Endodermal cell (in vitro differentiated cells): ENCODE data around the gene CGB1. TPM values are rescaled to one million over a fixed set of nuclear protein-coding genes. Genes with fewer than 3 reads are reported as not detected.

Experiments
- DNase-seq: peaks from one replicate; pipeline ENCODE4 v3.0.0-alpha.2; 2017
- H3K27ac ChIP-seq: 2 replicates; pipeline ENCODE4 v1.5.1; 2013; ENCODE audit warnings: mild to moderate bottlenecking, low read depth, low read length, moderate library complexity
- H3K27me3 ChIP-seq: 2 replicates; pipeline ENCODE4 v1.6.1; 2013; ENCODE audit warnings: mild to moderate bottlenecking, low read length, moderate library complexity; ENCODE audit not compliant: insufficient read depth, control insufficient read depth, poor library complexity, severe bottlenecking
- H3K36me3 ChIP-seq: 2 replicates; pipeline ENCODE4 v1.7.0; 2013; ENCODE audit warnings: mild to moderate bottlenecking, low read length, moderate library complexity; ENCODE audit not compliant: control insufficient read depth, insufficient read depth
- H3K4me1 ChIP-seq: one replicate; pipeline ENCODE4 v1.7.0; 2013; ENCODE audit warnings: low read length; ENCODE audit not compliant: control insufficient read depth, insufficient read depth
- H3K4me3 ChIP-seq: 2 replicates; pipeline ENCODE4 v1.5.1; 2013; ENCODE audit warnings: mild to moderate bottlenecking, low read length, moderate library complexity
- H3K9ac ChIP-seq: 2 replicates; pipeline ENCODE4 v1.6.1; 2013; ENCODE audit warnings: mild to moderate bottlenecking, low read length, moderate library complexity; ENCODE audit not compliant: poor library complexity, severe bottlenecking; ENCODE audit errors: extremely low read depth
- H3K9me3 ChIP-seq: 2 replicates; pipeline ENCODE4 v1.6.1; 2013; ENCODE audit warnings: mild to moderate bottlenecking, low read length, moderate library complexity; ENCODE audit not compliant: control insufficient read depth
- H3K27ac Mint-ChIP-seq: 2 replicates; pipeline ENCODE4 v1.8.0; 2020; ENCODE audit warnings: mixed read lengths
- H3K27me3 Mint-ChIP-seq: 2 replicates; pipeline ENCODE4 v1.8.0; 2021; ENCODE audit warnings: mild to moderate bottlenecking, mixed read lengths; ENCODE audit not compliant: insufficient read depth
- H3K36me3 Mint-ChIP-seq: 2 replicates; pipeline ENCODE4 v1.8.0; 2020; ENCODE audit warnings: low read depth, mixed read lengths
- H3K4me1 Mint-ChIP-seq: 2 replicates; pipeline ENCODE4 v1.8.0; 2020; ENCODE audit warnings: mixed read lengths
- H3K4me3 Mint-ChIP-seq: 2 replicates; pipeline ENCODE4 v1.8.0; 2020; ENCODE audit warnings: mild to moderate bottlenecking, moderate library complexity, mixed read lengths
- H3K9me3 Mint-ChIP-seq: 2 replicates; pipeline ENCODE4 v1.8.0; 2020; ENCODE audit warnings: mild to moderate bottlenecking, mixed read lengths
- WGBS, 2 experiments: methylation state at CpG; one replicate each; pipeline versions ENCODE4 v1.1.5 to v1.1.7; 2013; ENCODE audit warnings: missing lambda C conversion rate in 2 of 2, mixed read lengths in 1 of 2; ENCODE audit not compliant: insufficient coverage in 1 of 2, insufficient read length in 1 of 2; 5-methylcytosine and 5-hydroxymethylcytosine counted together
- total RNA-seq, 2 donors: library from RNA; stranded (reverse); fragmentation: NEBNext Ultra II Directional in 1 of 2; extraction: Animal tissue kit (Norgen Biotek cat#: 25700) in 1 of 2; gene quantifications; 2 replicates in 1 of 2; 3 replicates in 1 of 2; pipeline ENCODE4 v1.2.1, GENCODE V29; 2021
- TF ChIP-seq, protein P1 (sequence below): fragments of 200-600 bp; sonication (generic); conservative IDR thresholded peaks from 2 replicates; pipeline ENCODE4 v1.5.0; 2021; ENCODE audit warnings: antibody characterized with exemption, mild to moderate bottlenecking

The CGB1 gene
- total RNA-seq, 2 donors from 2014 or later = not detected

DNA sequence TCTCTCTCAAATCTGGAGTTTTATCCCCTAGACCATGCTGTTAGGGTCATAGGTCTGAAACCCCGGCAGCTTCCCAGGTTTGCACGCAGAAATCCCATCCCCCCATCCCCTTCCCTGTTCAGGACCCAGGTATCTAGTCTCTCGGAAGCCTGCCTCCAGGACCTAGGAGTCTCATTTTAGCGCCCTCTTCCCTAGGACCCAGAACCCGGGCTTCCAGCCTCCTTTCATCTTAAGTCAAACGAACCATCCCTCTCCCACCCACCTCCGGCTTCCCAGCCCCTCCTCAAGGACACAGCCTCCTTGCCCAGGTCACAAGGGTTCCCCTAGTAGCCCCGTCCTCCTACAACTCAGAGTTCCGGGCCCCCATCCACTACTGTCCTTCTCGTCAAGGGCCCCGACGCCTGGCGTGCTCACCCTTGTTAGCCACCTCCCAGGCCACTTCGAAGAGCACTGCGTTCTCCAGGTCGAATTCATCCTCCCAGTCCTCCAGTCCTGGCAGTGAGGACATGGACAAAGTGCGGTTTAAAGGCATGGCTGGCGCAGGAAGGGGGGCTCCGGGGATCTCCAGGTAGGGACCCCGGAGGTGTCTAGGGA, 44.0 kb downstream of the CGB1 start:
- 0 to 1% methylated on average over 7 to 20 of the region's 20 CpGs for WGBS, 2 experiments
- DNase-seq = no peak
- Mint-ChIP-seq H3K27ac (peak overlapping the region; percentile 96), H3K27me3 (no peaks in the 10 kb centered on the region), H3K9me3 (no peaks in the 10 kb centered on the region), H3K4me1 (peaks cover 23% of the 10 kb centered on the region), H3K36me3 (peaks cover 30% of the 10 kb centered on the region), H3K4me3 (peak overlapping the region; percentile 97)
- peak overlapping the region; percentile 34 for H3K27ac ChIP-seq
- peaks cover 9% of the 10 kb centered on the region for H3K36me3 ChIP-seq
- peak overlapping the region; percentile 83 for H3K9ac ChIP-seq
- peaks cover 4% of the 10 kb centered on the region for H3K4me1 ChIP-seq
- no peaks in the 10 kb centered on the region for H3K9me3 ChIP-seq
- peak overlapping the region; percentile 100 for H3K4me3 ChIP-seq
- no peaks in the 10 kb centered on the region for H3K27me3 ChIP-seq
- TF ChIP-seq, protein P1, sequence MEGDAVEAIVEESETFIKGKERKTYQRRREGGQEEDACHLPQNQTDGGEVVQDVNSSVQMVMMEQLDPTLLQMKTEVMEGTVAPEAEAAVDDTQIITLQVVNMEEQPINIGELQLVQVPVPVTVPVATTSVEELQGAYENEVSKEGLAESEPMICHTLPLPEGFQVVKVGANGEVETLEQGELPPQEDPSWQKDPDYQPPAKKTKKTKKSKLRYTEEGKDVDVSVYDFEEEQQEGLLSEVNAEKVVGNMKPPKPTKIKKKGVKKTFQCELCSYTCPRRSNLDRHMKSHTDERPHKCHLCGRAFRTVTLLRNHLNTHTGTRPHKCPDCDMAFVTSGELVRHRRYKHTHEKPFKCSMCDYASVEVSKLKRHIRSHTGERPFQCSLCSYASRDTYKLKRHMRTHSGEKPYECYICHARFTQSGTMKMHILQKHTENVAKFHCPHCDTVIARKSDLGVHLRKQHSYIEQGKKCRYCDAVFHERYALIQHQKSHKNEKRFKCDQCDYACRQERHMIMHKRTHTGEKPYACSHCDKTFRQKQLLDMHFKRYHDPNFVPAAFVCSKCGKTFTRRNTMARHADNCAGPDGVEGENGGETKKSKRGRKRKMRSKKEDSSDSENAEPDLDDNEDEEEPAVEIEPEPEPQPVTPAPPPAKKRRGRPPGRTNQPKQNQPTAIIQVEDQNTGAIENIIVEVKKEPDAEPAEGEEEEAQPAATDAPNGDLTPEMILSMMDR = no peak

DNA sequence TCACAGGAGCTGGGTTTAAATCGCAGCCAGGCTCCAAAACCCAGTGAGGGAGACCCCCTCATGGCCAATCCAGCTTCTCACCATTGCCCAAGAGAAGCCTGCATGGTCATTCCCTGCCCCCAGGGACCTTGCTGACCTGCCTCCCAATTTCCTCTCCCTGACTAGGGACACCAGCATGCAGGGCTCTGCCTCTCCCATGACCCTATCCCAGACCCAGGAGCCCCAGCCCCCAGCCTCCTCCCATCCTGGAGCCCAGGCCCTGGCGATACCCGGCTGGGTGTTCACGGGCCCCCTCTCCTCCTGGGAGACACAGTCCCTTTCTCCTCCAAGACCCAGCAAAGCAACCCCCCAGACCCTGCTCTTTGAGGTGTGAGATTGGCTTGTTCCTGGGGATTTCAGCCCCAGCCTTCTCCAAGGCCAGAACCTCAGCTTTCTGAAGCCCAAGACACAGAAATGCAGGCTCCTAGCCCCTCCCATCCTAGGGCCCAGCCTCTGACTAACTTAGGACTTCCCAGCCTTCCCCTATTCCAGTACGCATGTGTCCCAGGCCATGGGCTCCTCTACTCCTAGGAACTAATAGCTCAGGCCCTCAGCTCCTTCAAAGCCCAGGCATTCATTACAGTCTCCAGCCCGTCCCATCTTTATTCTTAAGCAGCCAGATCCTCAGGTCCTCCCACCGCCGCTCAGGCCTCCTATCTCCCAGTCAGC, 44.7 kb downstream of the CGB1 start:
- peak overlapping the region; percentile 96 for H3K27ac Mint-ChIP-seq
- H3K9ac ChIP-seq = peak overlapping the region; percentile 83
- H3K4me3 Mint-ChIP-seq = peak overlapping the region; percentile 97
- H3K36me3 Mint-ChIP-seq = peaks cover 32% of the 10 kb centered on the region
- H3K4me1 ChIP-seq = peaks cover 4% of the 10 kb centered on the region
- H3K4me1 Mint-ChIP-seq = peaks cover 23% of the 10 kb centered on the region
- no peak overlapping the region for H3K27ac ChIP-seq
- H3K36me3 ChIP-seq = peaks cover 14% of the 10 kb centered on the region
- H3K4me3 ChIP-seq = peak overlapping the region; percentile 100
- H3K9me3 ChIP-seq = no peaks in the 10 kb centered on the region
- WGBS, 2 experiments = 34 to 42% methylated on average over 4 to 8 of the region's 8 CpGs
- TF ChIP-seq, protein P1 = no peak
- H3K27me3 Mint-ChIP-seq = no peaks in the 10 kb centered on the region
- peak; percentile 80 for DNase-seq
- H3K9me3 Mint-ChIP-seq = no peaks in the 10 kb centered on the region
- no peaks in the 10 kb centered on the region for H3K27me3 ChIP-seq

DNA sequence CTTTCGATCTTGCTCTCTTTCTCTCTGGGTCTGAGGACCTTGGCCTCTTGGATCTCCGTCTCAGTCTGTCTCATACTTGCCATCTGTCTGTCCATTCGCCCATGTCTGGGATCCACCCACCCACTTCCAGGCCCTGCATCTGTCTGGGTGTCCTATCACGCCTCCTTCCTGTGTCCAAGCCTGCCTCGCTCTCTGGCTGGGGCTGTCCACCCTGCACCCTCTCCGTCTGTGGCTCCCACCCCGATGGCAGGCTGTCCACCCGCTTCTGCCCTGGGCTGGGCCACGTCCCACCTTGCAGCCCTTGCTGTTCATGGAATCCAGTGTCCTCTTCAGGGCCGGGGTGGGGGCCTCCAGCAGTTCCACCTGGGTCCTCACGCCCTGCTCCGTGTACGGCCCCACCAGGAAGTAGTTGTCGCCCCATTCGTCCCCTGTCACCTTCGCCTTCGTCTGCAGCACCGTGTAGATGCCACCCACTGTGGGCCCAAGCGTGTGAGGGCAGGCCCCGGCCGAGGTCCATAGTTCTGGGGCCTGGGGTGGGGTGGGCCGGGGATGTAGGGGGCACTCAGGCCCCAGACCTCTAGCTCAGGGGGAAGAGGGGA, 45.6 kb downstream of the CGB1 start:
- H3K27me3 Mint-ChIP-seq = no peaks in the 10 kb centered on the region
- Histone ChIP-seq H3K9me3 (no peaks in the 10 kb centered on the region), H3K27ac (no peak overlapping the region), H3K4me1 (peaks cover 4% of the 10 kb centered on the region), H3K9ac (peak overlapping the region; percentile 83), H3K27me3 (no peaks in the 10 kb centered on the region), H3K36me3 (peaks cover 23% of the 10 kb centered on the region), H3K4me3 (peak overlapping the region; percentile 100)
- WGBS, 2 experiments = 93 to 97% methylated on average over 12 to 22 of the region's 22 CpGs
- TF ChIP-seq, protein P1 = no peak
- H3K27ac Mint-ChIP-seq = peak overlapping the region; percentile 52
- peak overlapping the region; percentile 97 for H3K4me3 Mint-ChIP-seq
- peaks cover 35% of the 10 kb centered on the region for H3K36me3 Mint-ChIP-seq
- no peaks in the 10 kb centered on the region for H3K9me3 Mint-ChIP-seq
- peaks cover 23% of the 10 kb centered on the region for H3K4me1 Mint-ChIP-seq
- no peak for DNase-seq
